ENCODE results near the gene ZNF474. TPM values are rescaled to one million over a fixed set of nuclear protein-coding genes. Genes with fewer than 3 reads are reported as not detected.

Gene ZNF474
- total and polyA plus RNA-seq, 4 donors: 0.94 to 8.9 (median 5.2) TPM

- H3K4me3 ChIP-seq: no peak overlapping the region
These were observed 10.9 kb upstream of the ZNF474 start for GRCh38 chr5:122118356-122118948.

GRCh38 chr5:122119205-122119604, 10.1 kb upstream of the ZNF474 start:
- H3K9me3 ChIP-seq (ENCODE audit: control insufficient read depth in 4 of 4, insufficient read depth in 3 of 4, low read length in 3 of 4): no peaks in the 10 kb centered on the region
- H3K4me3 ChIP-seq: no peak overlapping the region
- no peaks in the 10 kb centered on the region for H3K36me3 ChIP-seq (ENCODE audit: control insufficient read depth in 4 of 4, insufficient read depth in 4 of 4, low read length in 4 of 4)
- peaks cover 0 to 5% (median 0%) of the 10 kb centered on the region in 5 donors for H3K4me1 ChIP-seq (ENCODE audit: control insufficient read depth in 5 of 5, insufficient read depth in 5 of 5, low read length in 5 of 5)
- H3K9ac ChIP-seq (ENCODE audit: insufficient read depth in 1 of 2, low read length in 2 of 2): no peak overlapping the region
- WGBS, 2 donors: 69 to 83% methylated on average over 3 of the region's 3 CpGs
- no peaks in the 10 kb centered on the region for H3K27me3 ChIP-seq (ENCODE audit: control insufficient read depth in 3 of 3, insufficient read depth in 3 of 3, low read length in 2 of 3)
- no peak for ATAC-seq (ENCODE audit: insufficient read depth, low FRiP score)
- DNase-seq: no peak
- no peak for TF ChIP-seq CTCF (IDR thresholded peaks at IDR 0.05; ENCODE audit: control extremely low read depth, extremely low read depth)
- H3K27ac ChIP-seq (ENCODE audit: low read depth in 1 of 2, low read length in 1 of 2): no peak overlapping the region

More at GRCh38 chr5:122118356-122118948, 10.9 kb upstream of the ZNF474 start:
- 86 to 98% methylated on average over 1 of the region's 1 CpG for WGBS, 2 donors
- Histone ChIP-seq H3K9me3 (ENCODE audit: control insufficient read depth in 4 of 4, insufficient read depth in 3 of 4, low read length in 3 of 4) (no peaks in the 10 kb centered on the region), H3K36me3 (ENCODE audit: control insufficient read depth in 4 of 4, insufficient read depth in 4 of 4, low read length in 4 of 4) (no peaks in the 10 kb centered on the region), H3K4me1 (ENCODE audit: control insufficient read depth in 5 of 5, insufficient read depth in 5 of 5, low read length in 5 of 5) (no peaks in the 10 kb centered on the region), H3K27ac (ENCODE audit: low read depth in 1 of 2, low read length in 1 of 2) (no peak overlapping the region), H3K9ac (ENCODE audit: insufficient read depth in 1 of 2, low read length in 2 of 2) (no peak overlapping the region), H3K27me3 (ENCODE audit: control insufficient read depth in 3 of 3, insufficient read depth in 3 of 3, low read length in 2 of 3) (no peaks in the 10 kb centered on the region)
- TF ChIP-seq CTCF (IDR thresholded peaks at IDR 0.05; ENCODE audit: control extremely low read depth, extremely low read depth): no peak
- ATAC-seq (ENCODE audit: insufficient read depth, low FRiP score) (no peak), DNase-seq (no peak)

- Histone ChIP-seq H3K36me3 (ENCODE audit: control insufficient read depth in 4 of 4, insufficient read depth in 4 of 4, low read length in 4 of 4) (no peaks in the 10 kb centered on the region), H3K4me3 (no peak overlapping the region), H3K27me3 (ENCODE audit: control insufficient read depth in 3 of 3, insufficient read depth in 3 of 3, low read length in 2 of 3) (no peaks in the 10 kb centered on the region), H3K9me3 (ENCODE audit: control insufficient read depth in 4 of 4, insufficient read depth in 3 of 4, low read length in 3 of 4) (no peaks in the 10 kb centered on the region), H3K4me1 (ENCODE audit: control insufficient read depth in 5 of 5, insufficient read depth in 5 of 5, low read length in 5 of 5) (peaks cover 0 to 6% (median 0%) of the 10 kb centered on the region in 5 donors), H3K27ac (ENCODE audit: low read depth in 1 of 2, low read length in 1 of 2) (no peak overlapping the region), H3K9ac (ENCODE audit: insufficient read depth in 1 of 2, low read length in 2 of 2) (no peak overlapping the region)
- no peak for ATAC-seq (ENCODE audit: insufficient read depth, low FRiP score)
- WGBS, 2 donors: 87 to 93% methylated on average over 2 of the region's 2 CpGs
- TF ChIP-seq CTCF (IDR thresholded peaks at IDR 0.05; ENCODE audit: control extremely low read depth, extremely low read depth): no peak
- no peak for DNase-seq
These were observed 8.9 kb upstream of the ZNF474 start for GRCh38 chr5:122120493-122120892.

- H3K36me3 ChIP-seq (ENCODE audit: control insufficient read depth in 4 of 4, insufficient read depth in 4 of 4, low read length in 4 of 4): no peaks in the 10 kb centered on the region
- peaks cover 0 to 10% (median 0%) of the 10 kb centered on the region in 5 donors for H3K4me1 ChIP-seq (ENCODE audit: control insufficient read depth in 5 of 5, insufficient read depth in 5 of 5, low read length in 5 of 5)
- no peak overlapping the region for H3K27ac ChIP-seq (ENCODE audit: low read depth in 1 of 2, low read length in 1 of 2)
- no peaks in the 10 kb centered on the region for H3K27me3 ChIP-seq (ENCODE audit: control insufficient read depth in 3 of 3, insufficient read depth in 3 of 3, low read length in 2 of 3)
- H3K9me3 ChIP-seq (ENCODE audit: control insufficient read depth in 4 of 4, insufficient read depth in 3 of 4, low read length in 3 of 4): no peaks in the 10 kb centered on the region
- no peak overlapping the region for H3K4me3 ChIP-seq
- H3K9ac ChIP-seq (ENCODE audit: insufficient read depth in 1 of 2, low read length in 2 of 2): no peak overlapping the region
- TF ChIP-seq CTCF (IDR thresholded peaks at IDR 0.05; ENCODE audit: control extremely low read depth, extremely low read depth): no peak
- ATAC-seq (ENCODE audit: insufficient read depth, low FRiP score) (no peak), DNase-seq (no peak)
- WGBS, 2 donors: 62 to 77% methylated on average over 2 of the region's 2 CpGs
These were observed 8.4 kb upstream of the ZNF474 start for GRCh38 chr5:122120957-122121356.
